NB4 (cell line): ENCODE measurements around the gene TMED10.

ENCODE experiments used
- CTCF ChIP-seq: IDR thresholded peaks from one replicate; pipeline ENCODE4 v1.5.1; 2012; ENCODE audit warnings: low read depth, low read length
- MAX ChIP-seq: IDR thresholded peaks from 2 replicates; pipeline ENCODE4 v1.6.1; 2011; ENCODE audit warnings: low read depth, low read length
- MYC ChIP-seq: IDR thresholded peaks from 2 replicates; pipeline ENCODE4 v1.6.1; 2011; ENCODE audit warnings: low read depth, low read length
- POLR2A ChIP-seq: IDR thresholded peaks from 2 replicates; pipeline ENCODE4 v1.6.1; 2011; ENCODE audit warnings: mild to moderate bottlenecking; ENCODE audit not compliant: insufficient read length; ENCODE audit errors: extremely low read depth

- TF ChIP-seq CTCF (no peak), POLR2A (no peak), MYC (no peak), MAX (no peak)
These were observed 20.9 kb upstream of the TMED10 start for GRCh38 chr14:75197338-75197737.
